Stomach (tissue), 9 donors: ENCODE data around the gene KHSRP. TPM values are rescaled to one million over a fixed set of nuclear protein-coding genes. Genes with fewer than 3 reads are reported as not detected.

Experiments used
- DNase-seq, 2 donors: peaks; one replicate each; pipeline versions ENCODE4 v3.0.0 to v3.0.0-alpha.2; 2013 to 2019
- H3K27ac ChIP-seq, 5 donors: fragments of 200-600 bp in 4 of 5; sonication (generic) in 4 of 5; one replicate each; pipeline ENCODE4 v1.5.1; 2013 to 2019; ENCODE audit warnings: mild to moderate bottlenecking in 1 of 5, moderate library complexity in 1 of 5
- H3K27me3 ChIP-seq, 3 donors: fragments of 200-600 bp; sonication (generic); one replicate each; pipeline ENCODE4 v1.5.1; 2017 to 2019; ENCODE audit warnings: mixed run types in 1 of 3
- H3K36me3 ChIP-seq, 4 donors: fragments of 200-600 bp; sonication (generic); 1 replicate in 3 of 4; 2 replicates in 1 of 4; pipeline ENCODE4 v1.5.1; 2016 to 2019
- H3K4me1 ChIP-seq, 4 donors: fragments of 200-600 bp; sonication (generic); one replicate each; pipeline ENCODE4 v1.5.1; 2016 to 2019
- H3K4me3 ChIP-seq, 4 donors: fragments of 200-600 bp; sonication (generic) in 3 of 4; one replicate each; pipeline ENCODE4 v1.5.1; 2016 to 2019; ENCODE audit warnings: mild to moderate bottlenecking in 1 of 4
- H3K9me3 ChIP-seq, 4 donors: fragments of 200-600 bp; sonication (generic); one replicate each; pipeline ENCODE4 v1.5.1; 2016 to 2019
- CTCF ChIP-seq, 7 experiments: fragments of 450-650 bp in 4 of 7; fragments of 200-600 bp in 3 of 7; sonication (generic) in 3 of 7; IDR thresholded peaks; one replicate each; pipeline ENCODE4 v1.5.1; 2016 to 2019; ENCODE audit warnings: antibody characterized with exemption in 7 of 7, control low read depth in 2 of 7, mild to moderate bottlenecking in 1 of 7
- EP300 ChIP-seq: sonication (generic); formaldehyde crosslinking; IDR thresholded peaks from one replicate; pipeline ENCODE4 v1.6.1; 2017; ENCODE audit warnings: antibody characterized with exemption
- POLR2A ChIP-seq, 4 donors: fragments of 450-650 bp; IDR thresholded peaks; one replicate each; pipeline ENCODE4 v1.6.1; 2016; ENCODE audit warnings: antibody characterized with exemption in 4 of 4, control low read depth in 2 of 4, mild to moderate bottlenecking in 1 of 4, moderate library complexity in 1 of 4
- POLR2AphosphoS5 ChIP-seq, 3 donors: sonication (generic); formaldehyde crosslinking; IDR thresholded peaks; one replicate each; pipeline ENCODE4 v1.6.1; 2016; ENCODE audit warnings: antibody characterized with exemption in 3 of 3
- WGBS, 5 donors: extraction: QIAGEN DNeasy Blood & Tissue Kit in 3 of 5; methylation state at CpG; one replicate each; pipeline versions ENCODE4 v1.1.5 to v1.1.7; 2013 to 2018; 5-methylcytosine and 5-hydroxymethylcytosine counted together
- intact Hi-C: fragments of 100-400 bp; cut with DNase I; formaldehyde crosslinking; loops from one replicate; pipeline ENCODE4 v1.15.1; 2023; ENCODE audit warnings: low total_unique reads
- polyA plus RNA-seq, 3 donors: library from polyadenylated mRNA; stranded (reverse); fragments of 200-250 nt; gene quantifications; one replicate each; pipeline ENCODE4 v1.2.3, GENCODE V29; 2013
- total RNA-seq, 5 donors: library from RNA; depleted of rRNA; stranded (reverse); fragments of >200 nt; gene quantifications; one replicate each; pipeline versions ENCODE4 v1.1.0 to v1.2.3, GENCODE V29; 2014 to 2016
- donor health status: healthy with polysubstance abuse.
- donor health status: Bipolar disorder and iron deficiency.
- donor health status: healthy.

The KHSRP gene
- total and polyA plus RNA-seq, 8 donors, result 49.1 to 130 (median 111) TPM

- DNase-seq, result peak; percentile 53 to 61
- 18 to 44% (median 34%) methylated on average over 9 to 16 of the region's 16 CpGs for WGBS, 5 donors
- peaks cover 7 to 37% (median 30%) of the 10 kb centered on the region in 4 donors for H3K36me3 ChIP-seq
- TF ChIP-seq CTCF (IDR thresholded peaks at IDR 0.05), result no peak
- no peak for TF ChIP-seq EP300
- TF ChIP-seq POLR2A (IDR thresholded peaks at IDR 0.05), result no peak
- TF ChIP-seq POLR2AphosphoS5 (IDR thresholded peaks at IDR 0.05), result no peak
- peak overlapping the region; percentile 82 to 97 (median 86) for H3K4me3 ChIP-seq
- peaks cover 4 to 13% (median 11%) of the 10 kb centered on the region in 4 donors for H3K9me3 ChIP-seq
- H3K27ac ChIP-seq, result peak overlapping the region; percentile 85 to 94 (median 91)
- peaks cover 8 to 37% (median 23%) of the 10 kb centered on the region in 4 donors for H3K4me1 ChIP-seq
- peaks cover 0 to 20% (median 1%) of the 10 kb centered on the region in 3 donors for H3K27me3 ChIP-seq
- intact Hi-C loops, result no loop called here
Observed at GRCh38 chr19:6458695-6459261, 34.2 kb upstream of the KHSRP start.

- intact Hi-C loops, result no loop called here
- Histone ChIP-seq H3K4me1 (peaks cover 8 to 31% (median 22%) of the 10 kb centered on the region in 4 donors), H3K36me3 (peaks cover 8 to 43% (median 37%) of the 10 kb centered on the region in 4 donors), H3K27me3 (peaks cover 0 to 13% (median 0%) of the 10 kb centered on the region in 3 donors), H3K27ac (peak overlapping the region in 3 of 5 donors; percentile 91 to 94 (median 93)), H3K4me3 (peak overlapping the region in 3 of 4 donors; percentile 82 to 97 (median 85)), H3K9me3 (peaks cover 4 to 17% (median 13%) of the 10 kb centered on the region in 4 donors)
- WGBS, 5 donors, result 77 to 92% (median 91%) methylated on average over 16 to 17 of the region's 17 CpGs
- no peak for DNase-seq
- TF ChIP-seq POLR2A (IDR thresholded peaks at IDR 0.05) (no peak), POLR2AphosphoS5 (IDR thresholded peaks at IDR 0.05) (no peak), EP300 (no peak), CTCF (IDR thresholded peaks at IDR 0.05) (no peak)
Observed at GRCh38 chr19:6457958-6458694, 33.5 kb upstream of the KHSRP start.

GRCh38 chr19:6455924-6456323 is 31.3 kb upstream of the KHSRP start:
- intact Hi-C loops, result no loop called here
- Histone ChIP-seq H3K4me3 (no peak overlapping the region), H3K36me3 (peaks cover 8 to 65% (median 58%) of the 10 kb centered on the region in 4 donors), H3K4me1 (peaks cover 8 to 31% (median 21%) of the 10 kb centered on the region in 4 donors), H3K9me3 (peaks cover 4 to 17% (median 13%) of the 10 kb centered on the region in 4 donors), H3K27me3 (peaks cover 0 to 8% (median 0%) of the 10 kb centered on the region in 3 donors), H3K27ac (no peak overlapping the region)
- no peak for TF ChIP-seq POLR2AphosphoS5 (IDR thresholded peaks at IDR 0.05)
- TF ChIP-seq EP300, result no peak
- no peak for TF ChIP-seq CTCF (IDR thresholded peaks at IDR 0.05)
- TF ChIP-seq POLR2A (IDR thresholded peaks at IDR 0.05), result no peak
- DNase-seq, result no peak
- 89 to 98% (median 94%) methylated on average over 15 of the region's 15 CpGs for WGBS, 5 donors

- 93 to 99% (median 98%) methylated on average over 10 to 11 of the region's 11 CpGs for WGBS, 5 donors
- no peak for DNase-seq
- H3K36me3 ChIP-seq, result peaks cover 8 to 78% (median 65%) of the 10 kb centered on the region in 4 donors
Observed at GRCh38 chr19:6453951-6454565, 29.4 kb upstream of the KHSRP start.

More at GRCh38 chr19:6453951-6454565, 29.4 kb upstream of the KHSRP start:
- intact Hi-C loops, result no loop called here
- Histone ChIP-seq H3K4me3 (no peak overlapping the region), H3K4me1 (peaks cover 6 to 16% (median 11%) of the 10 kb centered on the region in 4 donors), H3K9me3 (peaks cover 4 to 17% (median 13%) of the 10 kb centered on the region in 4 donors), H3K27me3 (peaks cover 0 to 2% (median 0%) of the 10 kb centered on the region in 3 donors), H3K27ac (no peak overlapping the region)
- TF ChIP-seq POLR2AphosphoS5 (IDR thresholded peaks at IDR 0.05) (no peak), EP300 (no peak), POLR2A (IDR thresholded peaks at IDR 0.05) (no peak), CTCF (IDR thresholded peaks at IDR 0.05) (no peak)
